ES-I3 (cell line): ENCODE results near the gene CCL5.

Experiments
- H3K36me3 ChIP-seq: 2 replicates; pipeline ENCODE4 v1.6.1; 2013; ENCODE audit warnings: mild to moderate bottlenecking, low read length, control low read depth, moderate library complexity; ENCODE audit not compliant: insufficient read depth
- H3K4me1 ChIP-seq: 2 replicates; pipeline ENCODE4 v1.6.1; 2013; ENCODE audit warnings: mild to moderate bottlenecking, control low read depth, low read length; ENCODE audit not compliant: insufficient read depth
- H3K9ac ChIP-seq: 2 replicates; pipeline ENCODE4 v1.6.1; 2013; ENCODE audit warnings: low read depth, mild to moderate bottlenecking, low read length, moderate library complexity
- H3K9me3 ChIP-seq: 2 replicates; pipeline ENCODE4 v1.6.1; 2013; ENCODE audit warnings: mild to moderate bottlenecking, low read length, moderate library complexity; ENCODE audit not compliant: control insufficient read depth, insufficient read depth

CCL5 gene

DNA sequence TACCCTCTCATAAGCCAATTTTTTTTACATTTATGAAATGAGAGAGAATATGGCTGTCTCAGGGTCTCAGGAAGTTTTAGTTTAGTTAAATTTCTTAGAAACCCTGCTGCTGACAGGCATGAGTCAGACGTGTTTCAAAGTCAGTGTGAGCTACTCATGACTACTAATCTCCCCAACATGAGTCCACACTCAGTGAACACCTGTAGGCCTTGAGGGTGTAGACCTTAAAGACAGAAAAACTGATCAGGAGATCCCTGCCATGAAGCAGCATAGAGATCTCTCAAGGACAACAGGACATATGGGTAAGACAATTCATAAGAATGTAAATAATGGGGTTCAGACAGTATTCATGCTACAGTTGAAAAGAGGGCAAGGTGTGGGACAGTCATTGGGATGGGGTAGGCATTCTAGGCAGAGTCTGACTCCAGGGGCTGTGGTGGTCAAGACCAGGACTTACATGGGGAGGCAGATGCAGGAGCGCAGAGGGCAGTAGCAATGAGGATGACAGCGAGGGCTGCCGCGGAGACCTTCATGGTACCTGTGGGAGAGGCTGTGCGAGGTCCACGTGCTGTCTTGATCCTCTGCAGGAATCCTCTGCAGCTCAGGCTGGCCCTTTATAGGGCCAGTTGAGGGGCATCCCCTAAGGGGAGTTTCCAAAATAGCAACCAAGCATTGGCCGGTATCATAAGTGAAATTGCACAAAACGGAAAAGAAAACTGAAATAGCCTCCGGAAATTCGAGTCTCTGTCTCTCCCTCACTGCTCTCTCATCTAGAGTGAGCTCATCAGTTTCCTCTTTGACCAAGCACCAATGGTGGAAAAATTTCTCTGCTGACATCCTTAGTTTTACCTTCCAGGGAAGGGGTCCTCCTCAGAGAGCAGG, at the start of gene CCL5:
CCL5 (minus strand) TSS at position 588 of the 882 bp plus-strand sequence.
- Histone ChIP-seq H3K4me1 (0 out of 2 replicates have a peak, but pooled peaks cover 5% of the 10 kb centered on the region), H3K9ac (no peak within 1 kb of the TSS), H3K9me3 (no peaks in the 10 kb centered on the region), H3K36me3 (no peaks in the 10 kb centered on the region)

DNA sequence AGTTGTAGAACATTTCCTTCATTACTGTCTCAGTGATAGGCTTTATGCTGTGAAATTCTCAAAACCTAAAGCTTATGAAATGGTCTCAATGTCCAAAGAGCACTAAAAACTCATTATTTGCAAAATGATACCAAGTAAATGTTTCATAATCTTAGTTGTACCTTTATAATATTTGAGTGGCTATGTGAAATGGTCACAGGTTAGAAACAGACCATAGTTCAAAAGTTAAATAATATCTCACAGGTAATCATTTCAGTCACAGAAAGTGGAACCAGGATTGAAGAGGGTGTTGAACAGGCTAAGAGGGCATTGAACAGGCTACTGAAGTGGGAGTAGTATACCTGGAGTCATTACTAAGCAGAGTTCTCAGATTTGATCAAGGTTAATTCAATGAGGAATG, 47.6 kb upstream of the CCL5 start:
- Histone ChIP-seq H3K4me1 (peaks cover 7% of the 10 kb centered on the region), H3K9me3 (no peaks in the 10 kb centered on the region), H3K9ac (no peak overlapping the region), H3K36me3 (no peaks in the 10 kb centered on the region)

DNA sequence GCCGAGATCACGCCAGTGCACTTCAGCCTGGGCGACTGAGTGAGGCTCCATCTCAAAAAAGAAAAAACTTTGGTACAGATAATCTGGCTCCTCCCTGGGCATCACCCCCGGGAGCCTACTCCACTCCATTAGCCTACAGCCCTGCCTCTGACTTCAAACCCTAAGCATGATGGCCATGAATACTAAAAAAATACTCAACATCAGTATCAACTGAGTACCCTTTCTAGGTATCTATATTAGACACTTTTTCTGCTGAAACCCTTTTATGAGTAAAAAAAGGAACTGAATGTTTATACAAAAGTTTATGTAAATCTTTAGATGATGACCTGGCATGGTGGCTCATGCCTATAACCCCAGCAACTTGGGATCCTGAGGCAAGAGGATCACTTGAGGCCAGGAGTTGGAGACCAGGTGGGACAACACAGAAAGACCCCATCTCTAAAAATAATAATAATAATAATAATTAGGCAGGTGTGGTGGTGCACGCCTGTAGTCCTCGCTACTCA, 43.5 kb upstream of the CCL5 start:
- no peaks in the 10 kb centered on the region for H3K4me1 ChIP-seq
- no peaks in the 10 kb centered on the region for H3K36me3 ChIP-seq

DNA sequence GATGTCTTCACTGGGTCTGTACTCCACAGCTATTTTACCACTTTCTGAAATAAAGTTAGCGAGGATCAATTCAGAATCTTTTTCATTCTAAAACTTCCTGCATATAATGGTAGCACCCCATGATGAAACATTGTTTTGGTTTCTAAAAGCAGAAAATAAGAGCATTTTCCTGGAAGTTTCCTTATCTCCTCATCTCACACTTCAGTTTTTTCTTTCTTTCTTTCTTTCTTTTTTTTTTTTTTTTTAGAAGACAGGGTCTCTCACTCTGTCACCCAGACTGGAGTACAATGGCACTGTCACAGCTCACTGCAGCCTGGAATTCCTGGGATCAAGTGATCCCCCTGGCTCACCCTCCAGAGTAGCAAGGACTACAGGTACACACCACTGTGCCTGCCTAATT, 40.1 kb upstream of the CCL5 start:
- Histone ChIP-seq H3K9me3 (no peaks in the 10 kb centered on the region; the same call in 1 of the 2 replicates), H3K4me1 (no peaks in the 10 kb centered on the region), H3K9ac (no peak overlapping the region), H3K36me3 (no peaks in the 10 kb centered on the region)

More for the DNA sequence above, 43.5 kb upstream of the CCL5 start:
- Histone ChIP-seq H3K9ac (no peak overlapping the region), H3K9me3 (no peaks in the 10 kb centered on the region)

DNA sequence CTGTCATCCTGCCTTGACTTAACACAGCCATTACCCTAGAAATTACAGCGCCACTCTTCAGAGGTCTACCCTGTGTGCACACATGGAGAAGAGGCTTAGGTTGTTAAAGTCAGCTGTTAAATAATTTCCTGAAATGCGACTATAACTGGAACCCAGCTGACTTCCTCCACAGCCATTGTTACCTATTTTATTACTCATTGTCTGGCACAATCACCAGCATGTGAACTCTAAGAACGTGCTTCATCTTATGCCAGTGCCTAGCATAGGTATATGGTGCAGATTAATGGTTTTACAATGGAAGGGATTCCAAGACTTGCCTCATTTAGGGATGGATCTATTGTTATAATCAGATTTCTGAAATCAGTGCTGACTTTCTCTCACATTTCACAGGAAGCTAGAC, 38.5 kb upstream of the CCL5 start:
- Histone ChIP-seq H3K9me3 (no peaks in the 10 kb centered on the region; the same call in 1 of the 2 replicates), H3K36me3 (no peaks in the 10 kb centered on the region), H3K9ac (no peak overlapping the region), H3K4me1 (no peaks in the 10 kb centered on the region)

DNA sequence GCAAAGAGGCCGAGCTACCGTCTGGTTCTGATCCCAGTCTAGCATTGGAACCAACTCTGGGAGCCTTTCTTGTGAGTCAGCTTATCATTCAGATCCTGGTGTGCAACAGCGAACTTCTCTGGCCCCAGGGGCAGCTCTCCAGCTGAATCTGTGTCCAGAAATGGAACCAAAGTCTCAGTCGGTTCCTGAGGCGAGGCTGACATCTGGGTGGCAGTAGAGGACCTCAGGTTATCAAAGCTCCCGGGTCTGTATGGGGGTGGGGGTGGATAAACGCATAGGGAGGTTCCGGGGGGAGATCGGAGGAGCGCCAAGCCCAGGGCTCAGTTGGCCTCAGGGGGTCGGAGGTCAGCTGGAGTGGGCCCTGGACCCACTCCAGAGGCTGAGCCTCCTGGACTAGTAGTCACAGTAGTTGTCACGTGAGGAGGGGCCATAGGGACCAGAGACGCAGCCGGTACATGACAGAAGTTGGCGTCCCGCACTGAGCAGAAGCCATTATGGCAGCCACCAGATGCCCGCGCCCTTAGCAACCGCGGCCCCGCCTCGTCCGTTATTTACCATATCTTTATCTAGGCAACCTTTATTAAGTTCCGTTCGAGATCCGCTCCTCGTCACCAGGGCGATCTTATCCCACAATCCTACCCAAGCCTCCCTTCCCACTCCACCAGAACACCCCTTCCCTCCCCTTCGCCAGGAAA, 37.5 kb upstream of the CCL5 start:
- Histone ChIP-seq H3K4me1 (no peaks in the 10 kb centered on the region), H3K9me3 (no peaks in the 10 kb centered on the region; the same call in 1 of the 2 replicates), H3K36me3 (no peaks in the 10 kb centered on the region), H3K9ac (no peak overlapping the region)

DNA sequence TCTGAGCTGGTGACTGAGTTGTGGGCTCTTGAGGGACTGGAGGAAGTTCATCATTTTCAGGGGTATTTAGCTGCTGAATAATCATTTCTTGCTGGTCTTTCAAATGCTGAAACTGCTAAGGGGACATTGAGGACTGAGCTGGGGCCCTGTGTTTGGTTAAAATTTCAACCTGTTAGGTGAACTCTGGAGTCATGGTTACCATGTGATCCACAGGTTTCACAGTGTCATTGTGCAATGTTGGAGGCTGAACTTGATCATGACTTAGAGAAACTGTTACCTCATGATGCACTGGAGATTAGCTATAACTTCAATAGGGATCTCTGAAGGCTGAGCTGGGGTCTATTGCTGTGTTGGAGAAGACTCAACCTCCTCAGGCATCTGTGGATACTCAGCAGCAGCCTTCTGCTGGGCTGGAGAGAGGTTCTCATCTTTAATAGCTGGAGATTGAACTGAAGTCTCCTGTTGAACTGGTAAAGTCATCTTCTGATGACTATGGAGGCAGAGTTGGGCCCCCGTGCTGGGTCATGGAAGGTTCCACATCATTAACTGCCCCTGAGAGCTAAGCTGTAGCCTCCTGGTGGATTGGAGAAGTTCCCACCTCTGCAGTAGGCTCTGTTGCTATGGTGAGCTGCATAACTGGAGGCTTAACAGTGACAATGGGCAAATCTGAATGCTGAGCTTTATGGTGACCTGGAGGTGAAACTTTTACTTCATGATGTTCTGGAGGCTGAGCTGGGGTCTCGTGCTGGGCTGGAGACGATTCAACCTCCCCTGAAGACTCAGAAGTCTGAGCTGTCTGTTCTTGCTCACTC, 35.2 kb upstream of the CCL5 start:
- H3K4me1 ChIP-seq, result no peaks in the 10 kb centered on the region
- no peak overlapping the region for H3K9ac ChIP-seq
- H3K36me3 ChIP-seq, result no peaks in the 10 kb centered on the region
- no peaks in the 10 kb centered on the region; the same call in 1 of the 2 replicates for H3K9me3 ChIP-seq

DNA sequence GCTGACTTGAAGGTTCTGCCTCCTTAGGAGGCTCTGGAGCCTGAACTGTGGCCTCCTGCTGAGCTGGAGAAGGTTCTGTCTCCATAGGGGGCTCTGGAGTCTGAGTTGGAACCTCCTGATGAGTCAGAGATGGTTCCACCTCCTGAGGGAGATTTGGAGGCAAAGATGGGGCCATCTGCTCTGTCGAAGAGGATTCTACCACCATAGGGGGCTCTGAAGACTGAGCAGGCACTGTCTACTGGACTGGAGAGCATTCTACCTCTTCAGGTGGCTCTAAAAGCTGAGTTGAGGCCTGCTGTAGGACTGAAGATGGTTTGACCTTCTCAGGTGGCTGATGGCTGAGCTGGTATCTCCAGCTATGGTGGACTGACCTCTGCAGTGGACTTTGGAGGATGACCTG, 34.2 kb upstream of the CCL5 start:
- Histone ChIP-seq H3K9me3 (peaks cover 2% of the 10 kb centered on the region), H3K4me1 (no peaks in the 10 kb centered on the region), H3K9ac (no peak overlapping the region), H3K36me3 (no peaks in the 10 kb centered on the region)

DNA sequence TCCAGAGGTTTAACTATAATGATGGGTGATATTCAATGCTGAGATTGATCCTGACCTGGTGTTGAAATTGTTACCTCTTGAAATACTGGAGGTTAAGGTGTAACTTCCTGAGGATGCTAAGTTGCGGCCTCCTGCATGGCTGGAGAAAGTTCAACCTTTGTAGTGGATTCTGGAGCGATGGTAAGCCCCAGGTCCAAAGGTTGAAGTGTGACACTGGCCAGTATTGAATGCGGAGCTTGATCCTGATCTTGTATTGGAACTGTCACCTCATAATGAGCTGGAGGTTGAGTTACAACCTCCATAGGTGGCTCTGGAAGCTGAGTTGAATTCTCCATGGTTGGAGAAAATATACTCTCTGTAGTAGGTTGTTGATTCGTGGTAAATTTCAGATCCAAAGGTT, 33.4 kb upstream of the CCL5 start:
- peaks cover 2% of the 10 kb centered on the region for H3K9me3 ChIP-seq
- no peaks in the 10 kb centered on the region for H3K36me3 ChIP-seq
- no peak overlapping the region for H3K9ac ChIP-seq
- H3K4me1 ChIP-seq, result no peaks in the 10 kb centered on the region

DNA sequence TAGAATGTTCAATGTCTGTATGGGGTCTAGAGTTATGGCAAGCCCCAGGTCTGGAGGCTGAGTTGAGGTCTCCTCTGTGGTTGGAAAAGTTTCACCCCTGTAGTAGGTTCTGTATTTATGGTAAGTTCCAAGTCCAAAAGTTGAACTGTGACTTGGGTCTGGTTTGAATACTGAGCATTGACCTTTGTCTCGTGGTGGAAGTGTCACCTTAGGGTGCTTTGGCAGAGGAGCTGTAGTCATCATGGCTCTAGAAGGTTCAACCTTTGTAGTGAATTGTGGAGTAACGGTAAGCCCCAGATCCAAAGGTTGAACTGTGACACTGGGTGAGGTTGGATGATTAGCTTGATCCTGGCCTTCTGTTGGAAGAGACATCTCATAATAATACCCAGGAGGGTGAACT, 32.8 kb upstream of the CCL5 start:
- Histone ChIP-seq H3K9ac (no peak overlapping the region), H3K4me1 (no peaks in the 10 kb centered on the region), H3K36me3 (no peaks in the 10 kb centered on the region), H3K9me3 (peaks cover 2% of the 10 kb centered on the region)

DNA sequence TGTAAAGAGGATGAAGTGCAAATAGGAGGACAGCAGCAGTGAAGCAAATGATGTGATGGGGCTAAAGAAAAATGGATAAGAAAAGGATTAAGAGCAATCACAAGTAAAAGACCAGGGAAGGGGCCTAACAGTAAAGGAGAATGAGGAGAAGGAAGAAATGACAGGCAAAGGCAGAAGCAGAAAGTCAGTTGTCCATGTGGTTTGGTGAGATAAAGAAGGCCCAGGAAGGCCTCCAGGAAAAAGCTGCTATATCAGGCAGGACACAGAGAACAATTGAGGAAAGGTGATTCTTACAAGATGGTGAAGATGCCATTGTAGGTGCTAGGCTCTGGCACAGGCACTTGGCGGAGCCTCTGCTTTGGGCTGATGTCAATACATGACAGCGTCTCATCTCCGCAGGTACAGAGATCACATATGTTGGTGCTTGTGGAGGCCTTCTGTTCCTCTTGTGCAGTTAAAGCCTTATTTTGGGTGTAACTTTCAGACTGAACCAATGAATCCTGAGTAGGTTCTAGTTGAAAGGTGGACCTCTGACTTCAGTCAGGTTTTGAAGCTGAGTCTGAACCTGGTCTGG, 32.3 kb upstream of the CCL5 start:
- no peaks in the 10 kb centered on the region for H3K4me1 ChIP-seq
- no peak overlapping the region for H3K9ac ChIP-seq
- H3K36me3 ChIP-seq, result no peaks in the 10 kb centered on the region
- peaks cover 2% of the 10 kb centered on the region for H3K9me3 ChIP-seq

DNA sequence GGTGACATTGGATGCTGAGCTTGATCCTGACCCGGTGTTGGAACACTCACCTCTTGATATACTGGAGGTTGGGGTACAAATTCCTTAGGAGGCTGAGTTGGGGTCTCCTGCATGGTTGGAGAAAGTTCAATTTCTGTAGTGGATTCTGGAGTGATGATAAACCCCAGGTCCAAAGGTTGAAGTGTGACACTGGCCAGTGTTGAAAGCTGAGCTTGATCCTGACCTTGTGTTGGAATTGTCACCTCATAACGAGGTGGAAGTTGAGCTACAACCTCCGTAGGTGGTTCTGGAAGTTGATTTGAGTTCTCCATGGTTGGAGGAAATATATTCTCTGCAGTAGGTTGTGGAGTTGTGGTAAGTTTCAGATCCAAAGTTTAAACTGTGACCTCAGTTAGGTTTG, 29.2 kb upstream of the CCL5 start:
- no peak overlapping the region for H3K9ac ChIP-seq
- H3K9me3 ChIP-seq, result peaks cover 2% of the 10 kb centered on the region; the same call in 1 of the 2 replicates
- H3K4me1 ChIP-seq, result no peaks in the 10 kb centered on the region
- no peaks in the 10 kb centered on the region for H3K36me3 ChIP-seq

DNA sequence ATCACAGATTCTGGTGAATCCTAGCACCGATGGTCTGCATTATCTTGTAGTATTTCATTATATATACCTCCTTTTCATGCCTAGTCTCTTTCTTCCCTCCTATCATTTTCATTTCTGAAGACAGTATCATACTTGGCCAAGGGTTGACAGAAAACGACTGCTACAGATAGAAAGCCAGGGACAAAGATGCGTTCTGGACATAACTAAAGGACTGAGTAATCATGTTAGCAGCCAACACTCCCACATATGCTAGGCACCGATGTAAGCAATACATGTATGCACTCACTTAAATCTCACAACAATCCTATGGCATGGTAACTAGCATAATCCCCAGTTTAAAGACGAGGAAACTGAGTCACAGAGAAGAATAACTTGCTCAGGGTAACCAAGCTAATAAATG, 27.5 kb upstream of the CCL5 start:
- Histone ChIP-seq H3K36me3 (no peaks in the 10 kb centered on the region), H3K4me1 (no peaks in the 10 kb centered on the region), H3K9ac (no peak overlapping the region), H3K9me3 (peaks cover 2% of the 10 kb centered on the region; the same call in 1 of the 2 replicates)
